Measurements from ENCODE around the gene MTFR1L. TPM values are rescaled to one million over a fixed set of nuclear protein-coding genes. Genes with fewer than 3 reads are reported as not detected.

The MTFR1L gene
- total RNA-seq, 1 experiment from 2014 or later: 38.8 TPM

GRCh38 chr1:25809283-25809926, 10.3 kb upstream of the MTFR1L start:
- DNase-seq: peak; percentile 40
- H3K36me3 ChIP-seq (replicated peaks; ENCODE audit: control insufficient read depth, insufficient read depth, low read length): peaks cover 22% of the 10 kb centered on the region
- H3K4me3 ChIP-seq (ENCODE audit: insufficient read depth, low read depth, low read length): no peak overlapping the region
- H3K27me3 ChIP-seq (ENCODE audit: control insufficient read depth, insufficient read depth, low read length): no peaks in the 10 kb centered on the region

- H3K36me3 ChIP-seq (replicated peaks; ENCODE audit: control insufficient read depth, insufficient read depth, low read length): peaks cover 24% of the 10 kb centered on the region
- H3K27me3 ChIP-seq (ENCODE audit: control insufficient read depth, insufficient read depth, low read length): no peaks in the 10 kb centered on the region
- no peak overlapping the region for H3K4me3 ChIP-seq (ENCODE audit: insufficient read depth, low read depth, low read length)
- peak; percentile 58 for DNase-seq
Measured at GRCh38 chr1:25809929-25810328, 9.8 kb upstream of the MTFR1L start.

- DNase-seq: peak; percentile 97
- Histone ChIP-seq H3K4me3 (ENCODE audit: insufficient read depth, low read depth, low read length) (no peak overlapping the region), H3K27me3 (ENCODE audit: control insufficient read depth, insufficient read depth, low read length) (no peaks in the 10 kb centered on the region)
Measured at GRCh38 chr1:25810341-25811299, 9.1 kb upstream of the MTFR1L start.

GRCh38 chr1:25811384-25812082, 8.2 kb upstream of the MTFR1L start:
- H3K27me3 ChIP-seq (ENCODE audit: control insufficient read depth, insufficient read depth, low read length): no peaks in the 10 kb centered on the region
- no peak for DNase-seq
- H3K4me3 ChIP-seq (ENCODE audit: insufficient read depth, low read depth, low read length): no peak overlapping the region
- peaks cover 18% of the 10 kb centered on the region for H3K36me3 ChIP-seq (replicated peaks; ENCODE audit: control insufficient read depth, insufficient read depth, low read length)

More at GRCh38 chr1:25810341-25811299, 9.1 kb upstream of the MTFR1L start:
- H3K36me3 ChIP-seq (replicated peaks; ENCODE audit: control insufficient read depth, insufficient read depth, low read length): peaks cover 22% of the 10 kb centered on the region

GRCh38 chr1:25813071-25813733, 6.6 kb upstream of the MTFR1L start:
- Histone ChIP-seq H3K27me3 (ENCODE audit: control insufficient read depth, insufficient read depth, low read length) (no peaks in the 10 kb centered on the region), H3K36me3 (replicated peaks; ENCODE audit: control insufficient read depth, insufficient read depth, low read length) (peaks cover 18% of the 10 kb centered on the region), H3K4me3 (ENCODE audit: insufficient read depth, low read depth, low read length) (no peak overlapping the region)
- peak; percentile 17 for DNase-seq

GRCh38 chr1:25813734-25814471, 5.9 kb upstream of the MTFR1L start:
- H3K27me3 ChIP-seq (ENCODE audit: control insufficient read depth, insufficient read depth, low read length): no peaks in the 10 kb centered on the region
- H3K4me3 ChIP-seq (ENCODE audit: insufficient read depth, low read depth, low read length): no peak overlapping the region
- peaks cover 18% of the 10 kb centered on the region for H3K36me3 ChIP-seq (replicated peaks; ENCODE audit: control insufficient read depth, insufficient read depth, low read length)
- peak; percentile 41 for DNase-seq

GRCh38 chr1:25814549-25815087, 5.1 kb upstream of the MTFR1L start:
- peaks cover 14% of the 10 kb centered on the region for H3K36me3 ChIP-seq (replicated peaks; ENCODE audit: control insufficient read depth, insufficient read depth, low read length)
- no peak overlapping the region for H3K4me3 ChIP-seq (ENCODE audit: insufficient read depth, low read depth, low read length)
- H3K27me3 ChIP-seq (ENCODE audit: control insufficient read depth, insufficient read depth, low read length): no peaks in the 10 kb centered on the region
- DNase-seq: no peak

GRCh38 chr1:25815208-25816111, 4.3 kb upstream of the MTFR1L start:
- H3K4me3 ChIP-seq (ENCODE audit: insufficient read depth, low read depth, low read length): no peak overlapping the region
- peaks cover 11% of the 10 kb centered on the region for H3K36me3 ChIP-seq (replicated peaks; ENCODE audit: control insufficient read depth, insufficient read depth, low read length)
- no peak for DNase-seq
- H3K27me3 ChIP-seq (ENCODE audit: control insufficient read depth, insufficient read depth, low read length): no peaks in the 10 kb centered on the region

GRCh38 chr1:25816112-25816718, 3.5 kb upstream of the MTFR1L start:
- Histone ChIP-seq H3K36me3 (replicated peaks; ENCODE audit: control insufficient read depth, insufficient read depth, low read length) (peaks cover 9% of the 10 kb centered on the region), H3K4me3 (ENCODE audit: insufficient read depth, low read depth, low read length) (no peak overlapping the region), H3K27me3 (ENCODE audit: control insufficient read depth, insufficient read depth, low read length) (no peaks in the 10 kb centered on the region)
- peak; percentile 45 for DNase-seq

- peaks cover 8% of the 10 kb centered on the region for H3K36me3 ChIP-seq (replicated peaks; ENCODE audit: control insufficient read depth, insufficient read depth, low read length)
- peak; percentile 84 for DNase-seq
- 0 out of 2 replicates have a peak, but pooled peaks cover 2% of the 10 kb centered on the region for H3K27me3 ChIP-seq (ENCODE audit: control insufficient read depth, insufficient read depth, low read length)
- H3K4me3 ChIP-seq (ENCODE audit: insufficient read depth, low read depth, low read length): no peak overlapping the region
Measured at GRCh38 chr1:25817840-25818501, 1.8 kb upstream of the MTFR1L start.

- H3K4me3 ChIP-seq (ENCODE audit: insufficient read depth, low read depth, low read length): no peak overlapping the region
- H3K36me3 ChIP-seq (replicated peaks; ENCODE audit: control insufficient read depth, insufficient read depth, low read length): peaks cover 8% of the 10 kb centered on the region
- no peak for DNase-seq
- 0 out of 2 replicates have a peak, but pooled peaks cover 2% of the 10 kb centered on the region for H3K27me3 ChIP-seq (ENCODE audit: control insufficient read depth, insufficient read depth, low read length)
Measured at GRCh38 chr1:25818569-25818968, 1.2 kb upstream of the MTFR1L start.
